ENCODE results near the gene EXPH5.
"Not testable (repeated sequence)": the region's sequence is repeated elsewhere in the genome, so short reads cannot be mapped to it uniquely, and the experiment has no call there.

EXPH5 gene

GRCh38 chr11:108606070-108606469 is 12.5 kb upstream of the EXPH5 start:
- DNase-seq (ENCODE audit: low read depth) = no peak

- DNase-seq (ENCODE audit: low read depth) = not testable (repeated sequence)
These were observed 9.2 kb upstream of the EXPH5 start for GRCh38 chr11:108602818-108603217.

- DNase-seq (ENCODE audit: low read depth) = no peak
These were observed 7.6 kb upstream of the EXPH5 start for GRCh38 chr11:108601150-108601549.

GRCh38 chr11:108599978-108600377 is 6.4 kb upstream of the EXPH5 start:
- no peak for DNase-seq (ENCODE audit: low read depth)

- DNase-seq (ENCODE audit: low read depth) = no peak
These were observed 4.3 kb upstream of the EXPH5 start for GRCh38 chr11:108597736-108598355.

GRCh38 chr11:108596701-108597100 is 3.1 kb upstream of the EXPH5 start:
- DNase-seq (ENCODE audit: low read depth) = no peak

GRCh38 chr11:108593923-108594434 is 411 bp upstream of the EXPH5 start:
- no peak for DNase-seq (ENCODE audit: low read depth)

GRCh38 chr11:108592591-108593213 is 866 bp downstream of the EXPH5 start:
- peak; percentile 6 for DNase-seq (ENCODE audit: low read depth)

GRCh38 chr11:108591893-108592292 is 1.7 kb downstream of the EXPH5 start:
- DNase-seq (ENCODE audit: low read depth) = no peak

- no peak for DNase-seq (ENCODE audit: low read depth)
These were observed 4.4 kb downstream of the EXPH5 start for GRCh38 chr11:108589136-108589535.

GRCh38 chr11:108588287-108588686 is 5.3 kb downstream of the EXPH5 start:
- no peak for DNase-seq (ENCODE audit: low read depth)

- no peak for DNase-seq (ENCODE audit: low read depth)
These were observed 6.5 kb downstream of the EXPH5 start for GRCh38 chr11:108587109-108587508.

- DNase-seq (ENCODE audit: low read depth) = no peak
These were observed 7.0 kb downstream of the EXPH5 start for GRCh38 chr11:108586600-108586999.

GRCh38 chr11:108586185-108586584 is 7.4 kb downstream of the EXPH5 start:
- not testable (repeated sequence) for DNase-seq (ENCODE audit: low read depth)

GRCh38 chr11:108584973-108585372 is 8.6 kb downstream of the EXPH5 start:
- no peak for DNase-seq (ENCODE audit: low read depth)

GRCh38 chr11:108580645-108581044 is 12.9 kb downstream of the EXPH5 start:
- DNase-seq (ENCODE audit: low read depth) = no peak

GRCh38 chr11:108580043-108580442 is 13.5 kb downstream of the EXPH5 start:
- no peak for DNase-seq (ENCODE audit: low read depth)

GRCh38 chr11:108576523-108576922 is 17.0 kb downstream of the EXPH5 start:
- no peak for DNase-seq (ENCODE audit: low read depth)

- DNase-seq (ENCODE audit: low read depth) = no peak
These were observed 18.9 kb downstream of the EXPH5 start for GRCh38 chr11:108574675-108575074.

- DNase-seq (ENCODE audit: low read depth) = no peak
These were observed 22.6 kb downstream of the EXPH5 start for GRCh38 chr11:108571001-108571400.

GRCh38 chr11:108569896-108570295 is 23.7 kb downstream of the EXPH5 start:
- no peak for DNase-seq (ENCODE audit: low read depth)

GRCh38 chr11:108568195-108568858 is 25.2 kb downstream of the EXPH5 start:
- DNase-seq (ENCODE audit: low read depth) = no peak

GRCh38 chr11:108565653-108566052 is 27.9 kb downstream of the EXPH5 start:
- DNase-seq (ENCODE audit: low read depth) = no peak

Measured in stimulated activated CD8-positive, alpha-beta memory T cell treated with anti-CD3 and anti-CD28 coated beads, Interleukin-4, amount 100 ng/mL, for 24 hours (primary cell).